IPS DF 6.9 (cell line): ENCODE data around the gene NDUFS7.
"Not testable (repeated sequence)": the region's sequence is repeated elsewhere in the genome, so short reads cannot be mapped to it uniquely, and the experiment has no call there.

Experiments used
- DNase-seq: peaks from one replicate; pipeline ENCODE4 v3.0.0-alpha.2; 2013; ENCODE audit warnings: low read depth, low spot score
- H3K27ac ChIP-seq: one replicate; pipeline ENCODE4 v1.5.1; 2013; ENCODE audit warnings: low read length, control low read depth
- H3K27me3 ChIP-seq: 2 replicates; pipeline ENCODE4 v1.6.1; 2013; ENCODE audit warnings: mild to moderate bottlenecking, low read length; ENCODE audit not compliant: control insufficient read depth, insufficient read depth
- H3K36me3 ChIP-seq: 2 replicates; pipeline ENCODE4 v1.6.1; 2013; ENCODE audit warnings: low read length; ENCODE audit not compliant: control insufficient read depth, insufficient read depth
- H3K4me1 ChIP-seq: 2 replicates; pipeline ENCODE4 v1.6.1; 2013; ENCODE audit warnings: low read length; ENCODE audit not compliant: control insufficient read depth, insufficient read depth
- H3K4me3 ChIP-seq: 2 replicates; pipeline ENCODE4 v1.5.1; 2013; ENCODE audit warnings: mild to moderate bottlenecking, low read length
- H3K9me3 ChIP-seq: 2 replicates; pipeline ENCODE4 v1.6.1; 2013; ENCODE audit warnings: low read length, inconsistent platforms; ENCODE audit not compliant: control insufficient read depth, insufficient read depth
- WGBS: extraction: QIAGEN DNeasy Blood & Tissue Kit; methylation state at CpG from one replicate; pipeline ENCODE4 v1.1.7; 2013; ENCODE audit warnings: mixed read lengths, missing lambda C conversion rate; ENCODE audit not compliant: insufficient read length, insufficient coverage; 5-methylcytosine and 5-hydroxymethylcytosine counted together

The NDUFS7 gene

DNA sequence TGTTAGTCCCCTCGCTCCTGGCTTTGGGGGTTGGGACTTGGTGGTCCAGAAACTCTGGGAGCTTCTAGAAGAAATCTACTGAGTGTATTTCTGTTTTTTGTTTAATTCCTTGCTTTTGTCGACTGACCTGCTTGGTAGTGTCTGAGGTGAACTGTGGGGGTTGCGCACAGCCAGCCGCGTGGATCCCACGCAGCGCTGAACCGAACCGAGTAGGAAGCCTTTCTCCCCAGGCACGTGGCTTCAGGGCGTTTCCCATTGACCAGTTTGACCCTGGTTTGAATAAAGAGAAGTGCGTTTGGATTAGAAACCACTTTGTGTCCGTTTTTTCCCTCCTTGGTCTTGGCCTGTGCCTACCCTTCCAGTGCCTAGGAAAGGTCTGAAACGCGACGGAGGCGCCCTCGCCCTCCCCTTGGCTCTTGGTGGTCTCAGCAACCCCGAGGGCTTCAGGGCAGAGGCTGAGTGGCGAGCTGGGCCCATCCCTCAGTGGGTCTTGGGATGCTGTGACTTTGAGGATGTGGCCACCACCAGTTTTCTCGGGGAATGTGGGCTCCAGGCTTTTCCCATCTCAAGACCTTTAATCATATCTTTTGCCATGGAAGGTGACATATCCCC is 51.8 kb downstream of the NDUFS7 start:
- Histone ChIP-seq H3K27me3 (no peaks in the 10 kb centered on the region), H3K9me3 (no peaks in the 10 kb centered on the region), H3K36me3 (peaks cover 47% of the 10 kb centered on the region), H3K4me1 (peaks cover 5% of the 10 kb centered on the region), H3K4me3 (no peak overlapping the region), H3K27ac (no peak overlapping the region)
- no peak for DNase-seq
- no CpG with 5 or more reads among the region's 21 CpGs for WGBS

GRCh38 chr19:1437609-1438008 is 53.9 kb downstream of the NDUFS7 start:
- H3K4me1 ChIP-seq: peaks cover 5% of the 10 kb centered on the region
- WGBS: no CpG with 5 or more reads among the region's 8 CpGs

DNA sequence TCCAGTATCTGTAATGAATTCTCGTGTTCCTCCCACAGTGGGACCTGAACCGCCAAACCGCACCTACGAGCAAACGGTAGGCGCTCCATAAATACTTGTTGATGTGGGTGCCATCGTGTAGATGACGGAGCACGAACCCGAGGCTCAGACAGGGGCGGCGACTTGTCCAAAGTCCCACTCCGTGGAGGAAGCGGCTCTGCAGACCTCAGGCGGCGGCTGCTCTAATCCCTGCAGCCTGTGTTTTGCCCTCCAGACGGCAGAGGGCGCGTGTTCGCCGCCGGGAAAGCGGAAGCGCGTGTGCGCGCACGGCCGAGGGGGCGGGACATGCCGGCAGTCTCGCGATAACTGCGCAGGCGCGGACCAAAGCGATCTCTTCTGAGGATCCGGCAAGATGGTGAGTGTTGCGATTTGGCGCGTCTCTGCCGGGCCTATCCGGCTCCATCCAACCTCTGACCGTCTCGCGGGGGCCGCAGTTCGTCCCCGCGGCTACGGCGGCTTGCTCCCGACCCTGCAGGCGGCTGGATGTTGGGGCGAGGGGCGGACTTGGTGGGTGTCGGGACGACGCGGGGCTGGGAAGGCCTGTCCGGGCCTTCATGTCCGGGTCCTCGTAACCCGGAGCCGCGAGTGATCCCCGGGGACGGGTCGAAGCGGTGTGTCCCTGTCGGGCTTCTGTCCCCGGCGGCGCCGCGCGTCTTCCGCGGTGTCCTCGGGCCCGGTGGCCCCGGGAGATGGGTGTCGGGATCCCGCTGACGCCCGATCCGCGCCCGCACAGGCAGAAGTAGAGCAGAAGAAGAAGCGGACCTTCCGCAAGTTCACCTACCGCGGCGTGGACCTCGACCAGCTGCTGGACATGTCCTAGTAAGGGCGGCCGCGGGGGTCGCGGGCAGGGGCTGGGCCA is 54.6 kb downstream of the NDUFS7 start, which contains the start of gene RPS15:
Gene RPS15 (plus strand): TSS at position 362 of the 898 bp plus-strand sequence. CDS start 30 bp downstream, at position 392.
- Histone ChIP-seq H3K27ac (no peak within 1 kb of the TSS), H3K36me3 (peaks cover 47% of the 10 kb centered on the region), H3K27me3 (no peaks in the 10 kb centered on the region), H3K9me3 (no peaks in the 10 kb centered on the region), H3K4me3 (peak within 1 kb of the TSS; percentile 96), H3K4me1 (peaks cover 5% of the 10 kb centered on the region)
- peak; percentile 87 for DNase-seq
- no CpG with 5 or more reads among the region's 100 CpGs for WGBS

More at GRCh38 chr19:1437609-1438008, 53.9 kb downstream of the NDUFS7 start:
- H3K4me3 ChIP-seq: no peak overlapping the region
- no peak overlapping the region for H3K27ac ChIP-seq
- no peaks in the 10 kb centered on the region for H3K27me3 ChIP-seq
- H3K9me3 ChIP-seq: no peaks in the 10 kb centered on the region
- DNase-seq: no peak
- H3K36me3 ChIP-seq: peaks cover 54% of the 10 kb centered on the region

DNA sequence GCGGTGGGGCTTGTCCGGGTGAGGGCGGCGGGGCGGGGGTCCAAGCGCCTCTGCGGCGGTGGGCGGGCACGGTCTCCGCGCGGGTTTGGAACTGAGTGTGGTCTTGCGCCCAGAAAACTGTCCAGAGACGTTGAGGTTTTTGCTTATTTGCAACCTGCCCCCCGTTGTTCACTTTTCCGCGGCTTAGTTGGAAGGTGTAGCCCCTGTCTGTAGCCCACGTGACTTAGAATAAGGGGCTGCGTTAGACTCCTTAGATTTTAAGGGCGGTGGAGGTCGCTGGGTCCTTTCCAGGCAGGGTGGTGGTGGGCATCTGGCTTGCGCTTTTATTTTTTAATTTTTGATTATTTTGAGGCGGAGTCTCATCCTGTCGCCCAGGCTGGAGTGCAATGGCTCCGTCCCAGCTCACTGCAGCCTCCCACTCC is 55.2 kb downstream of the NDUFS7 start:
- H3K4me3 ChIP-seq: peak overlapping the region; percentile 96
- H3K9me3 ChIP-seq: no peaks in the 10 kb centered on the region
- H3K27me3 ChIP-seq: no peaks in the 10 kb centered on the region
- no CpG with 5 or more reads among the region's 26 CpGs for WGBS
- peaks cover 41% of the 10 kb centered on the region for H3K36me3 ChIP-seq
- no peak for DNase-seq
- H3K27ac ChIP-seq: no peak overlapping the region
- H3K4me1 ChIP-seq: peaks cover 5% of the 10 kb centered on the region

DNA sequence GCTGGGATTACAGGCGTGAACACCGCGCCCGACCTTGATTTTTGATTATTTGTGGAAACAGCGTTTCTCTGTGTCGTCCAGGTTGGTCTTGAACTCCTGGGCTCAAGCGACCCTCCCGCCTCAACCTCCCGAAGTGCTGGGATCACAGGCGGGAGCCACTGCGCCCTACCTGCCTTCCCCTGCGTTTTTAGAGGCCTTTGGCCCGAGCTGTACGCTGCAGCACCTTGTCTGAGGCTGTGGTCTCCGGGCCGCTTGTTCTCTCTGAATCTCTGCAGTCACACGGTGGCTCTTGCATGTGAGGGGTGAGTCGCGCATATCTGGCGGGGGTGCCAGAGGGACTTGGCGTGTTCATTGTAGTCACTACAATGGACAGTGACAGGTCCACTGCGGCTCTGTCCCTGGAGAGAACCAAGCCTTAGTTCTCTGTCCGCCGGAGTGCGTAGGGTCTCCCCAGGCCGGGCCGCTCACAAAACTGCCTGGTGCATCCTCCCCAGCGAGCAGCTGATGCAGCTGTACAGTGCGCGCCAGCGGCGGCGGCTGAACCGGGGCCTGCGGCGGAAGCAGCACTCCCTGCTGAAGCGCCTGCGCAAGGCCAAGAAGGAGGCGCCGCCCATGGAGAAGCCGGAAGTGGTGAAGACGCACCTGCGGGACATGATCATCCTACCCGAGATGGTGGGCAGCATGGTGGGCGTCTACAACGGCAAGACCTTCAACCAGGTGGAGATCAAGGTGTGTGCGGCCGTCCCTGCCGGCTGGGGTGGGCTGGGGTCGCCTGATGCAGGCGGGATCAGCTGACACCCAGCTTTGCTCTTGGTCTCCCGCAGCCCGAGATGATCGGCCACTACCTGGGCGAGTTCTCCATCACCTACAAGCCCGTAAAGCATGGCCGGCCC is 56.1 kb downstream of the NDUFS7 start:
- not testable (repeated sequence) for H3K27me3 ChIP-seq, DNase-seq, H3K4me1 ChIP-seq, H3K9me3 ChIP-seq, H3K27ac ChIP-seq
- no CpG with 5 or more reads among the region's 57 CpGs for WGBS
- peaks cover 32% of the 10 kb centered on the region for H3K36me3 ChIP-seq
- H3K4me3 ChIP-seq: peak overlapping the region; percentile 96; the same call in 1 of the 2 replicates

GRCh38 chr19:1440418-1440801 is 56.7 kb downstream of the NDUFS7 start:
- H3K4me1 ChIP-seq: peaks cover 5% of the 10 kb centered on the region
- no peak overlapping the region for H3K27ac ChIP-seq

DNA sequence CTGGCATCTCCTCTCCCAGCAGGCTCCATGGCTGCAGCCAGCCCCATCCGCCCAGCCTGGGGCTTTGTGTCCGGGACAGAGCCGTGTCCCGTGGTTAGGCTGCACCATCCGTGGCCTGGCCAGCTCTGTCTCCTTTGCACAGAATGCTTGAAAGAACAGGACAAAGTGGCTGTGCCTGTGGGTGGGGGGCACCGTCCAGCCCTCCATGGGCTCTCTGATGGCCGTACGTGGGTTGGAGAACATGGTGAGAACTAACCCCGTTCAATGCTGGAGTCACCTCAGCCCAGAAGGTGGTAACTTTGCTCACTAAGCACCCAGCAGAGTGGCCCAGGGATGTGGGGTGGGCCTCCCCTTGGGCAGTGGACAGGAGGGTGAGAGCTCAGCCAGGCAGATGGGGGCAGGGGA is 57.3 kb downstream of the NDUFS7 start:
- peaks cover 5% of the 10 kb centered on the region for H3K4me1 ChIP-seq
- H3K4me3 ChIP-seq: no peak overlapping the region

More at GRCh38 chr19:1440418-1440801, 56.7 kb downstream of the NDUFS7 start:
- DNase-seq: no peak
- WGBS: no CpG with 5 or more reads among the region's 15 CpGs
- H3K36me3 ChIP-seq: peaks cover 31% of the 10 kb centered on the region
- no peaks in the 10 kb centered on the region for H3K27me3 ChIP-seq
- H3K4me3 ChIP-seq: no peak overlapping the region
- H3K9me3 ChIP-seq: no peaks in the 10 kb centered on the region

DNA sequence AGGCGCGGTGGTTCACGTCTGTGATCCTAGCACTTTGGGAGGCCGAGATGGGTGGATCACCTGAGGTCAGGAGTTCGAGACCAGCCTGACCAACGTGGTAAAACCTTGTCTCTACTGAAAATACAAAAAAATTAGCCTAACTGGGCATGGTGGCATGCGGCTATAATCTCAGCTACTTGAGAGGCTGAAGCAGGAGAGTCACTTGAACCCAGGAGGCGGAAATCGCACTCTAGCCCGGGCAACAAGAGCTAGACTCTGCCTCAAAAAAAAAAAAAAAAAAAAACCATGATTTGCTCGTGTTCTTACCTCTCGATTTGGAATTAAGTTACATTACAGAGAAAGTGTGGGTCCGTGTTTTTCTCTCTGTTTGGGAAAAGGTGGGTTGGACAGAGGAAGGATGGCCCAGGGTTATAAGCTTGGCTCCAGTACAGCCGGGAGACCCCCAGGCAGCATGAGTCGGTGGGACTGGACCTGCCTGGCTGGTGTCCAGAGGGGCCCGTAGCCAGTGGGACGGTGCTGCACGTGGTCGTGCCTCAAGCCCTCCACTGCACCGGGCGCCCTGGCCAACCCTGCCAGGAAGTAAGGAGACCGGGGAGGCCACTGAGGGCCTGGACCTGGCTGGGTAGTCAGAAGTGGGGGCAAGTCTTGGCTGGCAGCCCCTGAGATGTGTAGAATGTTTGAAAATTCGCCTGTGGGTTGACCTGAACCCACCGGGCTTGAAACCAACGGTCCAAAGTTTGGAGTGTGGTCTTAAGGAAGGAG is 58.2 kb downstream of the NDUFS7 start:
- peaks cover 29% of the 10 kb centered on the region for H3K36me3 ChIP-seq
- no CpG with 5 or more reads among the region's 25 CpGs for WGBS

More for the DNA sequence above, 57.3 kb downstream of the NDUFS7 start:
- Histone ChIP-seq H3K27ac (no peak overlapping the region), H3K36me3 (peaks cover 29% of the 10 kb centered on the region), H3K9me3 (no peaks in the 10 kb centered on the region), H3K27me3 (no peaks in the 10 kb centered on the region)
- WGBS: no CpG with 5 or more reads among the region's 9 CpGs
- DNase-seq: no peak

More for the DNA sequence above, 58.2 kb downstream of the NDUFS7 start:
- DNase-seq: no peak
- Histone ChIP-seq H3K4me1 (peaks cover 5% of the 10 kb centered on the region), H3K27me3 (peaks cover 2% of the 10 kb centered on the region; the same call in 1 of the 2 replicates), H3K9me3 (no peaks in the 10 kb centered on the region), H3K4me3 (no peak overlapping the region), H3K27ac (no peak overlapping the region)
